GM18502 (cell line): ENCODE data around the gene XYLT1.

Experiments used
- ATAC-seq: cut with Tn5 transposase; IDR thresholded peaks from one replicate; pipeline ENCODE4 v1.9.1; 2021; ENCODE audit warnings: mild to moderate bottlenecking; ENCODE audit not compliant: unreplicated experiment, poor library complexity

The XYLT1 gene

DNA sequence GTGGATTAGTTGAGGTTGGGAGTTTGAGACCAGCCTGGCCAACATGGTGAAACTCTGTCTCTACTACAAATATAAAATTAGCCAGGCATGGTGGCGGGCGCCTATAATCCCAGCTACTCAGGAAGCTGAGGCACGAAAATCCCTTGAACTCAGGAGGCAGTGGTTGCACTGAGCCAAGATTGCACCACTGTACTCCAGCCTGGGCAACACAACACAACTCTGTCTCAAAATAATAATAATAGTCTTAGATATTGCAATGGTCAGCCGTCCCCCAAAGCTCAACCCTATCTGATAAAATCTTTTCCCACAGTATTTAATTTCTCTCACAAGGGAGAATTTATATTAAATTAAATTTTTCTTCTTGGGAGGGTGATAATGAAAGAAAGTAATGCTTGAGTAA is 169.6 kb downstream of the XYLT1 start:
- ATAC-seq, result no peak

DNA sequence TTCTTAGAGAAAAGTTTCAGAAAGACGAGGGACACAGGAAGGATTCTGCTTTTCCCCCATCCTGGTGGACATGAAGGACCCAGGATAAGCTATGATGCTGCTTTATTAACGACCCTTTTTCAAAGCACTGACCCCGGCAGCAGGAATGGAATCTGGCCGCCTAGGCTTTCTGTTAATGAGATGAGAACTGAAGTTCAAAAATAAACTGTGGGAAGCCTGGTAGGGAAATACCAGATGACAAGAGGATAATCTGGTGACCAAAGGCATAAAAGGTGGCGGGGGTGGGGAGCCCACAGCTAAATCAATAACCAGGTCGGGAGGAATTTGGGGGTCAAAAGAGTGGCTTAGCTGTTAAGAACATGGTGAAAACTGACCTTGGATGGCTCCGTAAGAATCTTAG is 171.0 kb downstream of the XYLT1 start:
- ATAC-seq, result no peak

DNA sequence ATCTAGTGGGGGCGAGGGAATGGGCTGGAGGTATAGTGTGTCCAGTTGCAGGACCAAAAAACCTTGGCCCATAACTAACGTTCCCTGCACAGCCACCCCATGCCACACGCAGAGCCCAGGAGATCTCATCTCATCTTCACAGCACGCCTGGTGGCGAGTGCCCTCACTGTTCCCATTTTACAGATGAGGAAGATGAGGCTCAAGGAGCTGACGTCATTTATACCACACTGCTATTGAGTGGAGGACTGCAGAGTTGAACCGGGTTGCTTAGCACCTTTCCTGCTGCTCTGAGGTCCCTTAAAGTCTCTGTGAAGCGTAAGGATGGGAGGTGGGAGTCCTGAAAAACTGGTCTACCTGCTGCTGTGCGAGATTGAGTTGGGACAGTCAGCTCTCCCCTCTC is 172.5 kb downstream of the XYLT1 start:
- ATAC-seq, result no peak

DNA sequence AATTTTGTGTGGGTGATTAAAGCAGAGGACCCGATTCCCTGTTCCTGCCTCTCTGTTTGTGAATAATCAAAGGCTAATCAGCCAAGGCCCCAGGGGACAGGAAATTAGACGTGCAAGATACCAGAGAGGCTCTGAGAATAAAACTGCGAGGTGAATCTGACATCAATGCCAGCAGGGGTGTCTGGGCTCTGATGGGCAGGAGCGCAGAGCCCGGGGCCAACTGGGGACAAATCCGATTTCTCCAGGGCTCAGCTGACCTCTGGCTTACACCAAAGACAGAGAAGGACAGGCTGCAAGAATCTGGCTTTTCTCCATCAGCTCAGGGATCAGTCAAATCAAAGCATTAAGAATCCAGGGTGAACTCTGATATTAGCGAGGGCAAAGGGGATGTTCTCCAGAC is 174.3 kb downstream of the XYLT1 start:
- ATAC-seq, result no peak

DNA sequence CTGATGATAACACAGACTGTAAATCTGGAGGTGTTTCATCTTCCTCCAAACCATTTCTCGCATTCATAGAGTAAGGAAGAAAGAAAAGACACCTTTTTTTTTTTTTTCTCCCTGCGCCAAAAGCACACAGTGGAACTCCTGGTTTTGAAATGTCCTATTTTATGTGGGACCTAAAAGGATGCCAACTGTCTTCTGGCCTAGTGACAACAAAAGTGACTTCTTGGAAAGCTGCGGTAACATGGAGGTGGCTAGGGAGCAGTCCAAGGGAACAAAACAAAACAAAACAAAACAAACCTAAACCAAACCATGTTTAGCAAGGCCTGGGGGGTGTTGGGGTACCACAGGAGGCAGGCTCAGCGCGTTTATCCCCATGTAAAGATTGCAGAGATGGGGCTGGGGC is 174.8 kb downstream of the XYLT1 start:
- ATAC-seq, result no peak

DNA sequence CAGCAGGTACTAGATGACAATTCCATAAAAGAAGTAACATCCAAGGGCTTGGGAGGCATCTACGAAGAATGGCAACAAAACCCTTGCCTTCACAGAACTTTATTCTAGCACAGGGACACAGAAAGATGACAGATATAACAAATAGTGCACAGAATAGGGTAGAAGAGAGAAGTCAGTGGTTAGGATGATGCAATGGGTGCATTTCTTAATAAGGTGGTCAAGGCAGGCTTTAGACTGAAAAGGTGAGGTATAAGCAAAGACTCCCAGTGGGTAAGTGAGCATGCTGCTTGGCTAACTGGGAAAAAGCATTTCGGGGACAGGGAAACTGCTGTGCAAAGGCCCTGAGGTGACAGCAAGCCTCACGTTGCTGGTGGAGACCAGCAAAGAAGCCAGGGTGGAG is 175.9 kb downstream of the XYLT1 start:
- ATAC-seq, result no peak

DNA sequence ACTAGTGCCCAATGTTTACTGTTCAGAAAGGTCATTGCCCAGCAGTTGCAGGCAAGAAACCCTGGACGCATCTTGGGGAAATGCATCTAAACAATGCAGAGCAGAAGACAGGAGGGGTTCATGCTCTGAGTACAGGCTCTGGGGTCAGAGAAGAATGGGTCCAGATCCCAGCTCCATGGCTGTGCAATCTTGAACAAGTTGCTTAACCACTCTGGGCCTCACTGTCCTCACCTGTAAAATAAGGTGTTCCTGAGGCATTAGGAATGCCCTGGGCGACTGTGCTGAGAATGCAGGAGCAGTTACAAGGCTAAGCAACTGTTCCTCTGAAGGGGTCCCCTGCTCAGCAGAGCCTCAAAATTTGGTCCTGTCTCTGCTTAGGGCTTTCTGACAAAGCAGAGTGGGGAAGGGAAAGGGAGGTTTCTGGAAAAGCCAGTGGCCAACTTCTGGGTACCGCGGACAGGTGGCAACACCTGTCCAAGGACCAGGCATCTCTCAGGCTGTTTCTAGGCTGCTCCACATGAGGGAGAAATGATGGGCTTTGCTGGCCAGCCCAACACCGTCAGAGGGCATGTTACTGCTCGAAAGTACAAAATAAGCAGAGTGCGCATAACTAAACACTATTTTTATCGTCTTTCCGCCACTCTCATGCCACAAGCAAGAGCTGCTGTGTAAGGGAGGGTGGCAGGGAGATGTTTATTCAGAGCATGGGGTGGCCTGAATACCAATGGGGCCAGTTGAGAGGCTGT is 176.8 kb downstream of the XYLT1 start:
- ATAC-seq, result no peak

DNA sequence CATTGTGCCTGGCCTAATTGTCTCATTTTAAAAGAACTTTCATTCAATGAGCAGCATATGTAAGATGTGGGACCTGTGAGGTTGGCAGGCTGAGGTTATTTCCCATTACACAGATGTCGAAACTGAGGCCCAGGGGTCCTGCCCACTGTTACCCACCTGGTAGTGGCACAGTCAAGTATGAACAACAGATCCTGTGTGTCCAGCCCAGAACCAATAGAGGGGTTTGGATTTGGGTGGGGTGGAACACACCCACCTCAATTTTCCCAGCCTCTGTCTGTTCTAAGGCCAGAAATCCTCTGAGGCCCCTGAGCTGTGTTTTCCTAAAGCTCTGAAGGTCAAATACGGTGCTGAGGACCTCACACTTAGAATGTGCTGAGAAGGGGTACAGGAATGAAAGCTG is 179.5 kb downstream of the XYLT1 start:
- ATAC-seq, result no peak

DNA sequence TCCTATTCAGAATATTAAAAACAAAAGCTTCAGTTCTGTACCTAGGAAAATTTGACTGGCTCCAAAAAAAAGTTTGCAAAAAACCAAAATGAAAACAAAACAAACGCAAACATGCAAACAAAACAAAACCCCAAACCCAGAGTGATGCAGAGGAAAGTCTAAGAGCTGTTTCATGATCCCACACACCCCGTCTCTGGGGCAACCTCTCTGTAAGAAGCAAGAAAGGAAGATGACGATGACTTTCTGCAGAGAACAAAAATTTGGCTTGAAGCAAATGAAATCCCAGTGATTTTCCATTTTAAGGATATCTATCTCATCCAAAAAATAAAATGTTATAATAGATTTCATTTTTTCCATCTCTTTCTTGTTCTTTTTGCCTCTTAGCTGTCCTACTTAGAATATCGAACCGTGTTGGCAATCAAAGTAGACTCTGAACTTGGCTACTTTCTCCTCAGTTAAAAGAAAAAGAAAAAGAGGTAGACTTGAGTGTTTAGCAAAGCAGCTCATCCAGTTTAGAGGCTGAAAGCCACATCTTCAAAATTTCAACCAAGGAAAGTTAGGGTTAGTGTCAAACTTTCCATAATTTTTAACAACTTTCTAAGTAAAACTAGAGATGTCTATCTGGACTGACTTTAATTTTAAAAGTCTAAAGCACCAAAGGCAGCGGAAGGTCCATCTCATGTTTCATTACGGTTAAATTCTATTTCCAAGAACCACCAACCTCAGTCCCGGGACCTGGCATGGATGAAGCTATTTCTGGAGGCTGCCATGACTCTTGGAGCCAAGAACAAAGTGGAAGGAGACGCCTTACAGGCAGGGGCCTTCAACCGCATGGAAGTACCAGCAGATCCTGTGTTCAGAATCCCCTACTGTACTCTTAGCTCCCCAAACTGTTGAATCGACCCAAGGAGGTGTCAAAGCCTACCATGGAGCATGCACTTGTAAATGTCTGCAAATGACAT is 180.8 kb downstream of the XYLT1 start:
- ATAC-seq, result no peak

DNA sequence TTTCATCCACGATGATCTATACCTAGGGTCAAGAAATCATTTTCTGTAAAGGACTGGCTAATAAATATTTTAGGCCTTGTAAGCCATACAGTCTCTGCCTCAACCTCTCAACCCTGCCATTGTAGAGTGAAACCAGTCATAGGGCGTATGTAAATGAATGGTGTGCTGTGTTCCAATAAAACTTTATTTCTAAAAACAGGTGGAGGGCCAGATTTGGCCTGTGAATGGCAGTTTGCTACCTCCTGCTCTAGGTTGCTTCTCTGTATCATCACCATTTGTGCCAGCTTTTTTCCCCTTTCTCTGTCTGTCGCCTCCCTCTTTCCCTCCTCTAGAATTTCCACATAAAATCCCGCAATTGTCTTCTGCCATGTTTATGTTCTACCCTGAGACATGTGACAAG is 181.7 kb downstream of the XYLT1 start:
- ATAC-seq, result no peak

DNA sequence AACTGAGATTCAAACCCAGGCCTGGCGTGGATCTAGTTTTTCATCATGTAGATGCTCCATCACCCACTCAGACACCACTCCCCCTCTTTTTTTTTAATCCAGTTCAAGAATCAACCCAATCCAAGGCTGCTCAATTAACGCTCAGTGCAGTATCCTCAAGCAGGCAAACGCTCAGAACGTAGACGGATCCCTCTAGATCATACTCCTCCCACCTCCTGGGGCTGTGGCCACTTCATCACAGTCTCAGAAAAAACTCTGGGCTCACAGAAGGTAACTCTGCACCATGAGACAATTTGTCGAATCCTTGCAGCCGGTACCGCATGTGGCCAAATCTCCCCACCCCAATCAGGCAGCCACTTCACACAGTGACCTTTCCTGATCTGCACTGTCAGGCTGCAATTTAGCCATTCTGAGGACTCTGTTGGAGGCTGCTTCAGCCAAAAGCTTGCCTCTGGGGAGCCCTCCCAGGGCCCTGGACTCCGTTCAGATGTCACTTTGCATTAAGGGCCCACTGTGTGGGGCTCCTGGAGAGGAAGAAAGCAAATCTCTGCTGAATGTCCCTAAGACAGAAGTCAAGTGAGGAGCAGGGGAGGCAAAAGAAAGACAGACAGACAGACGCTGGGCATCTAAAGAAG is 183.5 kb downstream of the XYLT1 start:
- no peak for ATAC-seq

DNA sequence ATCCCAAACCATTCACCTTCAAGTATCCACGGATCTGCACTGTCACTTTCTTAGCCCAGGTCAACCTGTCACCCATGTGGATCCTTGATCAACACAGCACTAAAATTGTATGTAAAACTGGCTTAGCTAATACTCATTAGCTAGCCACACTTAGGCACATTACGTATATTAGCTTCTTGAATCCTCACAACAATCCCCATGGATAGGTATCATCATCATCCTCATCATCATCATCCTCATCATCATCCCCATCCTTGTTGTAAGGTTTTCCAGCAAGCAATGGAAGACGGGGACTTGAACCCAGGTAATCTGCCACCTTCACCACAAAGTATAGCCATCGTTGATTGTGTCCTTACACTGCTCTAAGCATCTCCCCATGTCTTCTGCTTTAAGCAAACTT is 184.3 kb downstream of the XYLT1 start:
- ATAC-seq, result no peak

DNA sequence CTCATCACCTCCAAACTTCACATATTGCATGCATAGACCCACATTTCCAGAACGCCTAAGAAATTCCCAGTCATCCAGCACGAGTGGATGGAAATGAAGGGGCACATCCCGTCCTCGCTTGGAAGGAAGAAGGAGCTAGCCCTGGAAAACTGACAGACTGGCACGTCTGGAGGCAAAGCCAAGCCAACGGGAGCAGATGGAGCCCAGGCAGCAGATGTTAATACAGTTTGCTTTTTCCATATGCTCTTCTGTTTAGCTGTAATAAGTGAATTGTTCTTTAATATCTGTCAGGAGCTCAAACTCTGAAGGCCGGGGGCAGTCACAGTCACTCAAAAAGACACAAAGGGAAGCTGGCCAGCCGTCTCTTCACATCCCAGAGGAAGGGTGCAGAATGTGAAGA is 187.7 kb downstream of the XYLT1 start:
- no peak for ATAC-seq

DNA sequence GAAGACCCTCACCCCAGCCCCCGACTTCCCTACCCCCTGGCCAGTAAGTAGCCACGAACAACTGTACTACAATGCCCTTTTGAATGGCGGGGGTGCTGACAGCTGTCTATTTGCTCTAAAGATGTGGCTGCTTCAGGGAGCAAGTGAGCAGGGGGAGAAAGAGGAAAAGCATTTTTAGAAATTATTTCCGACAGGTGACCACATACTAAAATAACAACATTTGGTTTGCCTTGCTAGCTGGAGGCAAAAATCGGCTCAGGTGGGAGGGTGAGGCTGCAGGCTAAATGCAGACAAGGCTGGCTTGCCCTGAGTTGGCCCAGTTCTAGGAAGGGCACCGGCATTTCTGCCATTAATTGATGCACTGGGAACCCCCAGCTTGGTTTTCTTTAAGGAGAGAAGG is 188.5 kb downstream of the XYLT1 start:
- ATAC-seq, result no peak

DNA sequence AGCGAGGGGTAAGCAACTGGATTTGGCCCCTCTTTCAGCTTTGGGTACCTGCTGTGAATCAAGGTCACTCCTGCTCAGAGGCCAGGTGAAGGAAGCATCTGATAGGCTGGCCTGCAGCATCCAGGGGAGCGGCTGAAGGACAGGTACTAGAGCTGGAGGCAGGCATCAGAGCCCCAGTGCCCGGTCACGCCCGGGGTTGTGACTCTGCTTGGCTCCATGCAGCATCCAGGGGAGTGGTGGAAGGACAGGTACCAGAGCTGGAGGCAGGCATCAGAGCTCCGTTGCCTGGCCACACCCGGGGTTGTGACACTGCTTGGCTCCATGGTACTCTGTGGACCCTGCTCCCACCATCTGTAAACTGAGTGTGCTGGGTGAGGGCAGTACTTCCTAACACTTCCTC is 189.7 kb downstream of the XYLT1 start:
- no peak for ATAC-seq

DNA sequence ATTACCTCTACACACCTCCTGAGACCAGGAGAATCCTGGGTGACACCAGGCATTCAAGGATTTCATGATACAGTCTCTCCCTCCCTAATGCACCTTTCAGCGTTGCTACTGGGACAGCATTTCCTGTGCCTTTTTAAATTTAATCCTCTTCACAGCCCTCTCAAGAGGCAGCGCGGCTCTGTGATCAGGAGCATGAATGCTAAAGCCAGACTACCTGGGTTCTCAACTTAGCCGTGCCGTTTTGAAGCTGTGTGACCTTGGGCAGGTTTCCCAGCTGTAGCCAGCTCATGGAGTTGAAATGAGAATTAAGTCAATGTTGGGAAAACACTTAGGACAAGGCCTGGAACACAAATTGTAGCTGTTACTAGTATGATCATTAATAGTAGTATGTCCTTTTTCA is 191.8 kb downstream of the XYLT1 start:
- ATAC-seq, result no peak

DNA sequence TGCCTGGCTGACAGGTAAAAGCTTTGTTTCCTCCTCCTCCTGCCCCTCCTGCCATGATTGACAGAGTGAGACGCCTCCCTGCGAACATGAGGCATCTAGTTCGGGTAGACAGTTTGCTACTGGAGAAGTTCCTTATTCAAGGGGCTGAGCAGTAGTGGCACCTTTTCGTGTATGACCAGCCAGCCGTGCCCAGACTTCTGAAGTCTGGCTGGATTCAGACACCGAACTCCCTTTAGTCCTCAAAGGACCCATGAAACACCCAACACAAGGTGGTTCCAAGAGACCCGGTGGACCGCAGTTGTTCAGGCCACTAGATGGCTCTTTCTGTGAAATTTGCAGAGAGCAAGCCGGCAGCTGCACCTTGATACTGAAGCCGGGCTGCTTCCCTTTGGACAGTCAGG is 192.8 kb downstream of the XYLT1 start:
- ATAC-seq, result no peak

DNA sequence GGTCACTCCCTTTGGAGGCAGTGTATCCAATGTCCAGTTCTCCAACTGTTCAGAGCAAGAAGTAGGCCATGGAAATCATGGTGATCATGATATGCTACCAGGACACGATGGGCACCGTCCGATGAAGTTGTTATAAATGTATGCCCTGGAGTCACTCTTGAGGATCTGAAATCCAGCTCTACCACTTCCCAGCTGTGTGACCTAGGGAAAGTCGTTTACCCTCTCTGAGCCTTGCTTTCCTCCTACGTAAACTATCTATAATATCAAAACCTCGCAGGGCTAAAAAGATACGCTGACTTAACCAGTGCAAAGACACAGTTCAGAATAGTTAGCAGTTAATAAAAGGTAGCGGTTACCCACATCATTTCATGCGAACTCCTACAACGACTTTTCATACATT is 194.2 kb downstream of the XYLT1 start:
- no peak for ATAC-seq

DNA sequence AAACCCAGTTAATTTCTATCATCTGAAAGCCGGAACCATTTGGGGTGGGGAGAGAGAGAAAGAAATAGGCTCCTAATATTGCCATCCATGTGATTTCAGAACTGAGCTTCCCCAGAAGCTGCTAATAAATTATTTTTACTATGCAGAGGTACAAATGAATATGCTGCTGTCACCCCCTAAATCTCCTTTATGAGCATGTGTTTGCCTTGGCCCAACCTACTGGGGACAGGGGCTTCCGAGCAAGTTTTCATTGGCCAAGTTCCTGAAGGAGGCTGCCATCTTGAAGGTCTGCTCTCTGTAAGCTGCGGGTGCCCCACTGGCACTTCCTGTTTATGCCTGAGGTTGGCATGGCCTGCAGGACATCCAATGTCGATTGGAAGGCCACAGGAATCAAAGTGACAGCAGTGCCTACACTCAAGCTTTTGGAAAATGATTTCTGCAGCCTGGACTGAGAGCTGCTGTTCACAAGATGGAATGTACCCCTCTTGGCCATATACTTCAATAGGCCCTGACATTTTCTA is 194.7 kb downstream of the XYLT1 start:
- ATAC-seq, result no peak

DNA sequence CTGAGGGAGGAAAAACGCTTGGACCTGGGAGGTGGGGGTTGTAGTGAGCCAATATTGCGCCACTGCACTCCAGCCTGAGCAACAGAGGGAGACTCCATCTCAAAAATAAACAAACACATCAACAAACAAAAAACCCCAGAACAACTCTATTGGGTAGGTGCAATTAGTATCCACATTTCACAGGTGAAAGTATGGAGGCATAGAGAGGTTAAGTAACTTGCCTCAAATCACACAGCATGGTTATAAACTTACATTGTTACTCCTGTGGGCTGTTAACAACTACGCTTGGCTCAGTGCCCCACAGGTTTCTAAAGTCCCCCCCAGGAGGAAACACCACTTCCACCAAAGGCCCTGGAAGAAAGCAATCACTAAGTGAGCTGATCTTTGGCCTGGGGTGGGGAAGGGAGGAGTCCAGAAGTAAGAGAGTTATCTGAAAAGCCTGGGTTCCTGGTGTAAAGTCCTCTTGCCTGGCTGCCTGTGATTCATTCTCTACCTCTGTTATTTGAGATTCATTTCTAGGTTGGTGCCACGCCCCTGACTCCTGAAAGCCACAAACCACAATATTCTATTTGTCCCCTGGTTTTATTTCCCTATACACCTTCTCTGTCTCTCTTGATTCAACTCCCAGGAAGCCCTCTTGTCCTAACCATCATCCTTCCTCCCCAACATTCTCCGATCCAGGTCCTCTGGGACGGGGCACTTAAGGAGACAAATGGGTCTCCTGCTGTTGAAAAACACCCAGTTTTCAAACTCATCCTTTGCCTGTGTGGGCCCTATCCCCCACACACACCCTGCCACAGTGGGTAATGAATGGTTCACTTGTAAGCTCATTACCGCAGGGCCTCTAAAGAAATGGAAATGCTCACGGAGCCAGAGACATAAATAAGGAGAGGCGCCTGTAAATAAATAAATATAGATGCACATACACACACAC is 195.4 kb downstream of the XYLT1 start:
- ATAC-seq, result no peak
